ENCODE measurements around the gene HOXA10.

HOXA10 gene

DNA sequence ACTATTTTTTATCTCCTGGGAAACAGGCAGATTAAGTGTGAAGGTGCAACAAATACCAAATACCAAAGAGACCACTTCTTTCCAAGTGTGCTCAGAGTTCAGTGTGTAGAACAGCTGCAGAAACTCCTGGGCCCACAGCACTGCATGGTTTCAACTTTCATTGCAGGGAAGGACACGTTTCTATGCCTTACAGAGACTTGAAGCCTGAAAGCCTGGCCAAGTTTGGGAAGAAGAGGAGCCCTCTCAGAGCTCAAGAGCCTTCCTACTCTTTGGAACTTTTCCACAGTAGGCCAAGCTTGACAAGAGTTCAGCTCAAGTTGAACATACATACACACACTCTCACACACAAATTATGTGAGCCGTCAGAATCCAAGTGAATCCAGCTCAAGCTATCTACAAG lies 46.1 kb downstream of the HOXA10 start:
- DNase-seq: no peak

DNA sequence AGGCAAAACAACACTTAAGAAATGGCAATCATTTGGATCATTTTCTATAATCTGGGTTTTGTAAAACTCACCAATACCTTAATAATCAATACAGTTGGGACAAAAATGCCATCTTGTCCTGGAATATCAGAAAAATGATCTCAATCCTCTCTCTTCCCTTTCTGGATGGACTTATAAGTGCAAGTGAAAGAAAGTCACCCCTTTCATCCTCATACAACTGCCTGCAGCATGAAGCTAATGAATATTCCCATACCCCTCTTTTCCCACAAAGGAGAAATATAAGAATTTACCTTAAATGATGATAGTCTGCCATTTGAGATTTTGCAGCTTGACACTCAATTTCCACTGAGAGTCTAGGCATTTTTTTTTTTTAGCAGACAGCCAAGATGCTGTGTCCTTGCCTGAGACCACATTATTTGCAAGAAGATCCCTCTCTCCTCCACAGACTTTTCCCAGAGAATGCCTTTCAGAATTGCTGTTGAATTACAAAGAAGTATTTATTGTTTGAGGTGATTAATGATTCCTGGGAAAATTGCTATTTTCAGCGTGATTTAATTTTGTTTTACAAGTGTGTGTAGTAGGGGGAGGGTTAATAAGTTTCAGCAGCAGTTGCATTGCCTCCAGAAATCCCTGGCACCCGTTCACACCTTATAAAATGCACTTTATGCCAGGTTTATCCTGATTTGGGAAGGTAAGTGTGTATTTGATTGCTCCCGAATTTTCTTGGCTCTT lies 47.4 kb downstream of the HOXA10 start:
- DNase-seq: no peak

DNA sequence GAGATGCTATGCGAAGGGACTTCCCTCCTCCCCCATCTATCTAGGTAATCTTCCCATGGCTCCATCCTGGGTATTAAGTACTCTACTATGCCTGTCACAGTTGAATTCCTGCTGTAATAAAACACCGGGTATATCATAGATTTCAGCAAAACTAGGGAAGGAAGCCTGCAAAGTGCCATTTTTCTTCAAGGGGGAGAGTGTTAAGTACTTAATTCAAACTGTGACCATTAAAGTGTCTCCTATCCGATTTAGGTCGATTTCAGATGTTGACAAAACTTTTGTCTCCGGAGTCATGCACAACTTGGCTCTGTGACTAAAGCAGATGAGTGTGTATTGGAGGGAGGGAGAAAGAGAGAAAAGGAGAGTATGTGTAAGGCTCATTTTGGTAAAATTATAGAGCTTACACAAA lies 48.1 kb downstream of the HOXA10 start:
- no peak for DNase-seq

DNA sequence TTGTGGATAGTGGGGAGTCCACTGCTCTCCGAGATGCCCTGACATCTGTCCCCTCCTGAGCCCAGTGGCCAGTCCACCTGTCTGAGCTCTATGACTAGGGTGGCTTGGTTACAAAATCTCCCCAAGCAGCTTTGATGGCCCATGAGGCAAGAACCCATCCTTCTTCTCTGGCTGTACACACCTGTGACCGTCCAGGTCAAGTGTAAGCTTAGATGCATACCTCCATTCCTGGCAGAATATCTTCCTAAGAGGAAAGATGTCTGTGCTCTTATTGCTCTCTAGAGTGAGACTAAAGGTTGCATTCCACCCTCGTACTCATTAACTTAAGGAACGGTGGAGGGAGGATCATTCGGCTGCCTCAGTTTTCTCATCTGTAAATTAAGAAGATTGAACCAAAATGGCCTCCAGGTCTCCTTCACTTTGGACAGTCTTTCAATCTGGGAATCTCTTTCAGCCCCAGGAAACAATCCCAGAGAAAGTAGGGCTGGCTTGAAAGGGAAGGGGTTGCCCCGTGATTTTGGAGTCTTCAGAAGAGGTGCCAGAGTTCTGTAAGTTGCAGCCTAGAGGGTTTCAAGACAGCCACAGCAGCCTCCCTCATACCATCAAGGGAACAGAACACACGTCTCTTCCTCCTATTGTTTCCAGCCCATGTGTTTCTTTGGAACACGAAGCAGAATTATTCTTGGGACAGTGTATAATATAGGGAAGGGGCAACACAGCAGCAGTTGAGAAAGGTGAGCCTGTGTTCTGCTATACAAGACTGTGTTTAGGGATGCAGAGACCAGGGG lies 49.0 kb downstream of the HOXA10 start:
- no peak for DNase-seq

DNA sequence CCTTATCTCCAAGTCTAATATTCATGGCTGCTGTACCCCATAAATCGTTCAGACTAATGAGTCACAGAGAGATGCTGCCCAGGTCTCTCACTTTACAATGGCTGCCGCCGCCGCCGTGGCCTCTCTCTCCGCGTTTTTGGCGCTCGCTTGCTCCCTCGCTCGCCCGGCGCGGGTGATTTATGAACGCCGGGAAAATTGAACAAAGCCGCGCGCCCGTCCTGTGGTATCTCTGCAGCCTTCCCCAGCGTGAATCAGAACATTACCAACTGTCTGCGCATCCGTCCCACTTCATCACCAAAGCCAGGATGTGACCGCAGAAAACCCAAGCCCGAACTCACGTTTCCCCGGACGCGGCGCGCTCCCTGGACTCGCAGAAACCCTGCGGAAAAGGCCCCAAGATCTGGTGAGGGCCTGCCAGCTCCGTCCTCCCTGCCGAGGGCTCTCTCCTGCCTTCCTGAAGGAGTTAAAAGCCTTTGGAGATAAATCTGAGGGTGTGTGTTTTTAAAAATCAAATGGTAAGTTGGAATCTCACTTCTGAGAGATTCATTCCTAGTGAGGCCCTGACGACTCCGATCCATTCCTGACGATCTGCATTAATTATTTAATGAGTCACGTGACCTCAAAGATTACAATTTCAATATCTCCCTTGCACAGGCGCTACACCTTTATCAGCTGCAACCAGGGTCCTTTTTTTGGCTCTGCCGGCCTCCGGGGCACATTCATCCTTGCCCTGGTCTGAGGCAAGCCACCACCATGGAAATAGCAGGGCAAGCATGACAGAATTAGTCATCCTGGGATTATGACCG lies 49.8 kb downstream of the HOXA10 start:
- no peak for DNase-seq

DNA sequence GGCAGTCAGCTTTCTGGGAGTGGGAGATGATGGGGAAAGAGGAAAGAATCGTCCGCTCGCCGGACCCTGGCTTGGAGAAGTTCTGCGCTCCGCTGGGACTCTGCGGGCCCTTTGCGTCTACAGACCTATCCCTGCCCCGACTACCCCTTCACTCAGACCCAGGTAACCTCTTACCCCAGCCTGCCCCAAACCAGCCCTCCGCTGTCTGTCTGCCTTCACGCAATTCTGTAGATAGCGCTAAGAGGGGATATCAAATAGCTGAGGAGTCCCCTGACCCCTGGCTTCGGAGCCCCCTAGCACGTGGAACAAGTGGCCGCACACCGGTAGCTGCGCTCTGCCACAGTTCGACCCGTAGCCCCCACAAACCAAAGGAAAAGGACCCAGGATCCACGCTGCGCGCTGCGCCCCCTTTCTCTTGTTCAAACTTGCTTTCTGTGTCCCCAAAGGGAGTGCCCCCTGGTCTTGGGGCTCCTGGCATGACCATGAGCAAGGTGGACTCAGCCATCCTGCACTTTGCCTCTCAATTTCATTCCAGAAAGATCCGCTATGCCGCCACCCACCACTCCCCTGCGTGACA lies 50.6 kb downstream of the HOXA10 start:
- DNase-seq: no peak

DNA sequence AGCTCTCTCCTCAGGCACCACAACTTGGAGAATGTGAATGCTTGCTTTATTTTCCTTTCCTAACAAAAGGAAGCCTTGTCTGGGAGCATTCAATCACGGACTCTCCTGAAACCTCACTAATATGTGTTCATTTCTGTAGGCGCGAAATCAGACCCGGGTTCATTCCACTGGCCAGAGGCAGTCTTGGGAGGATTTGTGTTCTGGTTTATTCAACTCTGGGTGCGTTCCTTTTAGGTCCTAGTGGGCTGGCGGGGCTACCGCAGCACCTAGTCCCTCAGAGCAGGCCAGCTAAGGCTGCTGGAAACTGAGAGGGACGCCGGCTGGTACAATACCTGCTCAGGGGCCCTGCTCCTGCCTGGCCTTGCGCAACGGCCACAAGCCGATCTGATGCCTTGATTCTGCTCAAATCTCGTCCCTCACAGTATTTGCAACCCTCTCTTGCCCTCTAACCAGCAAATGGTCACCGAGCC lies 51.1 kb downstream of the HOXA10 start:
- no peak for DNase-seq

DNA sequence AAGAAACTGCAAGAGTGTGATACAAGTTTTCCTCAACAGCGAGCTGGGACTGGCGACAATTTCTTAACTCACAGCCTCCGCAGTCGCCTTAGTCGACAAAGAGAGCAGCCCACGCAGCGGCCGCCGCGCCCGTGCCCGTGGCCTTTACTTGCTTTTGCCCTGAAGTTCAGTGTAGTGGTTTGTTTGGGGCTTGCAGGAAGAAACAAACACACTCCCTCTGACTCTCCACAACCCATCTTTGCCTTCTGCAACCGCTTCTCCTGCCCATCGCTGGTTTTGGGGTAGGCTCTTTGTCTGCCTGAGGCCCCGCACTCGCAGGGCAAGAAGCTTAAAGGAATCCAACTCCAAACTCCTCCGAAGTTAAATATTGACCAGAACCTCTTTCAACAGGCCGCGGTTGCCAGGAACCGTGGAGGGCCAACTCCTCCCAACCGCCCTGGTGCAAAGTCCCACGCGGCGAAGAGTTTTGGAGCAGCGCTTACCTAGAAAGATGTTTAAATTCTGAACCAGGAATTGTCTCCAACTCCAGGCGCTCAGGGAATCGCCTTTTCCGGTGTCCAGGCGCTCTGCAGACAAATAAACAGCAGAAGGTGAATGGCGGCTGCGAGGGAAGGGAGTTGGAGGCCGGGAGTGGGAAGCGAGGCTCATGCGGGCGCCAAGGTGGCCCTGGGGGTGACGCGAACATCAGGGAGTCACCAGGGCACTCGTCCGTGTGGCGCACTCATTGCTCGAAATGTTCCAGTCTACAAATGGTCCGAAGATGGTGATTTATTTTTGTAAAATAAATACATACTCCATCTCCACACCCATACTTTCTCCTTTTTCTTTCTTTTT lies 51.8 kb downstream of the HOXA10 start:
- no peak for DNase-seq

DNA sequence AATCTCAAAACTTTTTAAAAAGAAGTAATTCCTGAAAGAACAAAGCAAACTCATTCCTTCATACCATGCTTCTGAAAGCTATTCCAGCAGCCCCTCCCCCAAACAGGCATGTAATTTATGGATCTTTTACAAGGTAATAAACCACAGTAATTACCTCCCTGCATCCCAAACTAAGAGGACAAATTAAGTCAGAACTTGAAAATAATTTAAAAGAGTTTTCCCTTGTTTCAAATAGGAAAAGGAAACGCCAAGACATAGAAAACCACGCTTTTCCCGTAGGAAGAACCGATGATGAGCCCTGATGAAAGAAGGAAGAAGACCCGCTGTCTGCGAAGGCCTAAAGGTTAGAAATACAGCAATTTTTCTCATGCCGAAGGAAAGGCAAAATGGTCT lies 52.4 kb downstream of the HOXA10 start:
- DNase-seq: no peak
